Measurements from ENCODE around the gene ADGRA1. TPM values are rescaled to one million over a fixed set of nuclear protein-coding genes. Genes with fewer than 3 reads are reported as not detected.

The ADGRA1 gene
- total RNA-seq, 2 experiments from 2014 or later = not detected

- CTCF ChIA-PET = no interaction called here
- no peak overlapping the region for H3K4me3 Mint-ChIP-seq
- POLR2A ChIA-PET = no interaction called here
- no peaks in the 10 kb centered on the region for H3K36me3 Mint-ChIP-seq (ENCODE audit: low read depth)
- H3K4me1 Mint-ChIP-seq = no peaks in the 10 kb centered on the region
- intact Hi-C loops (cut with DNase I, micrococcal nuclease) = no loop called here
- peaks cover 14% of the 10 kb centered on the region for H3K27me3 Mint-ChIP-seq
- DNase-seq = no peak
- H3K9me3 Mint-ChIP-seq (ENCODE audit: low read depth) = no peaks in the 10 kb centered on the region
- no peak for ATAC-seq
- H3K27ac Mint-ChIP-seq = no peak overlapping the region
Measured at GRCh38 chr10:133090654-133091053, 2.9 kb downstream of the ADGRA1 start.

- ATAC-seq (no peak), DNase-seq (no peak)
- intact Hi-C loops (cut with DNase I, micrococcal nuclease) = no loop called here
- Mint-ChIP-seq H3K4me3 (no peak overlapping the region), H3K9me3 (ENCODE audit: low read depth) (no peaks in the 10 kb centered on the region), H3K4me1 (no peaks in the 10 kb centered on the region), H3K27me3 (peaks cover 14% of the 10 kb centered on the region), H3K36me3 (ENCODE audit: low read depth) (no peaks in the 10 kb centered on the region), H3K27ac (no peak overlapping the region)
- CTCF ChIA-PET = no interaction called here
- POLR2A ChIA-PET = no interaction called here
Measured at GRCh38 chr10:133091316-133091715, 3.6 kb downstream of the ADGRA1 start.

DNA sequence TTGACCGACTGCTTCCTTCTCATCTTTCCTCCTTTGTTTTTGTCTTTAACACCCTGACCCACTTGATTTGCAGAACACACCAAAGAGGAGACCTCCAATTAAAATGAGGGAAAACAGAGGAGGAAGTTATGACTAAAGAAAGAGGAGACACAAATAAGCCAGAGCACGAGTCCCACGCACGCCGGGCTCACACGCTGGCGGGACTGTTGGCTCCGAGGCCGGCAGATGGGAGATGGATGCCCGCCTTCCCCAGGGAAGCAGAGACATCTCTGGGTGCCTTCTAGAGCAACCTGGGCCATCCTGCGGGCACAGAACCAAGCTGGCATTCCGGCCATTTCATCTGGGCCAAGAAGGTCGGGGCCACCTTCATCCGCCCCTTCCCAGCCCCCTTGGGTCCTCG lies 5.6 kb downstream of the ADGRA1 start:
- Mint-ChIP-seq H3K9me3 (ENCODE audit: low read depth) (no peaks in the 10 kb centered on the region), H3K27me3 (peaks cover 9% of the 10 kb centered on the region), H3K4me1 (no peaks in the 10 kb centered on the region), H3K36me3 (ENCODE audit: low read depth) (no peaks in the 10 kb centered on the region), H3K4me3 (no peak overlapping the region), H3K27ac (no peak overlapping the region)
- no peak for ATAC-seq
- intact Hi-C loops (cut with DNase I, micrococcal nuclease) = no loop called here
- no peak for DNase-seq
- CTCF ChIA-PET = no interaction called here
- POLR2A ChIA-PET = no interaction called here

DNA sequence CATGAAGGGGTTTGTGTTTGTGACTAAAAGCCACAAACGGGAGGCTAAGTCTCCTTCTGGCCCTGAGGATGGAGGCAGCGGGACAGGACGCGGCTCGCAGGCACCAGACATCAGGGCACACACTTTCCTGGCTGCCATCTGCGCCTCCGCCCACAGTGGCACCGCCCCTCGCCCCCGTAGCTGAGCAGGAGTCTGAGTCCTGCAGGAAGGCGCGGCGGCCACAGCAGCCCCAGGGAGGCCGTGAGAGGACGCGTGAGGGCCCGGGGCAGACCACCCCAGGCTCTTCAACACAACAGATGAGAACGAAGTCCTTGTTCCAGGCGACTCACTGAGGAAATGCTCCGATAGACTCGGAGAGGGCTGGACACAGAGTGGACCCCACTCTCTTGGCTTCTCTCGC lies 6.6 kb downstream of the ADGRA1 start:
- DNase-seq (no peak), ATAC-seq (no peak)
- CTCF ChIA-PET = interaction anchor here (0.7 kb wide), 1 partner anchor 54 kb away, joined by 3 read pairs; no protein-coding TSS in a partner anchor
- no peaks in the 10 kb centered on the region for H3K9me3 Mint-ChIP-seq (ENCODE audit: low read depth)
- POLR2A ChIA-PET = no interaction called here
- no peaks in the 10 kb centered on the region for H3K4me1 Mint-ChIP-seq
- no peak overlapping the region for H3K27ac Mint-ChIP-seq
- no peaks in the 10 kb centered on the region for H3K36me3 Mint-ChIP-seq (ENCODE audit: low read depth)
- intact Hi-C loops (cut with DNase I, micrococcal nuclease) = no loop called here
- H3K27me3 Mint-ChIP-seq = peaks cover 5% of the 10 kb centered on the region
- no peak overlapping the region for H3K4me3 Mint-ChIP-seq

DNA sequence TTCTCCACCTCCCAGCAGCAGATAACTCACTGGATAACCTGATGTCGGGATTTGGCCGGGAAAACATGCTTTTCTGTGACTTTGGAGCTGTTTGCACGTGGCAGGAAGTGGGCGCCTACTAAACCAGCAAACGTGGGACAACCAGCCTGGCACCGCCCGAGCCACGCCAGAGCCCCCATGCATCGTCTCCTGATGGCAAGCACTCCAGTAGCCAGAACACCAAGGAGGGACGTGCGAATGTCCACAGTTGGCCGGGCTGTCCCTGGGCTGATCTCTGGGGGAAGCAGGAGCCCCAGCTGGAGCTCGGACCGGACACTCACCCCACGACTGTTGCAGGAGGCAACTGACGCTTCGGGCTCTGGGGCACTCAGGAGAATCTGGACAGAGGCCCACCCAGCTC lies 7.1 kb downstream of the ADGRA1 start:
- ATAC-seq (no peak), DNase-seq (no peak)
- ChIA-PET POLR2A (no interaction called here), CTCF (no interaction called here)
- intact Hi-C loops (cut with DNase I, micrococcal nuclease) = no loop called here
- H3K27ac Mint-ChIP-seq = no peak overlapping the region
- no peak overlapping the region for H3K4me3 Mint-ChIP-seq
- H3K4me1 Mint-ChIP-seq = no peaks in the 10 kb centered on the region
- H3K9me3 Mint-ChIP-seq (ENCODE audit: low read depth) = no peaks in the 10 kb centered on the region
- no peaks in the 10 kb centered on the region for H3K36me3 Mint-ChIP-seq (ENCODE audit: low read depth)
- peaks cover 2% of the 10 kb centered on the region for H3K27me3 Mint-ChIP-seq

- intact Hi-C loops (cut with DNase I, micrococcal nuclease) = no loop called here
- no peaks in the 10 kb centered on the region for H3K36me3 Mint-ChIP-seq (ENCODE audit: low read depth)
- H3K27me3 Mint-ChIP-seq = peaks cover 2% of the 10 kb centered on the region
- H3K4me1 Mint-ChIP-seq = no peaks in the 10 kb centered on the region
- no peak for DNase-seq
- no peak for ATAC-seq
- no peak overlapping the region for H3K4me3 Mint-ChIP-seq
- POLR2A ChIA-PET = no interaction called here
- H3K9me3 Mint-ChIP-seq (ENCODE audit: low read depth) = no peaks in the 10 kb centered on the region
- H3K27ac Mint-ChIP-seq = no peak overlapping the region
- CTCF ChIA-PET = no interaction called here
Measured at GRCh38 chr10:133095586-133095985, 7.9 kb downstream of the ADGRA1 start.

DNA sequence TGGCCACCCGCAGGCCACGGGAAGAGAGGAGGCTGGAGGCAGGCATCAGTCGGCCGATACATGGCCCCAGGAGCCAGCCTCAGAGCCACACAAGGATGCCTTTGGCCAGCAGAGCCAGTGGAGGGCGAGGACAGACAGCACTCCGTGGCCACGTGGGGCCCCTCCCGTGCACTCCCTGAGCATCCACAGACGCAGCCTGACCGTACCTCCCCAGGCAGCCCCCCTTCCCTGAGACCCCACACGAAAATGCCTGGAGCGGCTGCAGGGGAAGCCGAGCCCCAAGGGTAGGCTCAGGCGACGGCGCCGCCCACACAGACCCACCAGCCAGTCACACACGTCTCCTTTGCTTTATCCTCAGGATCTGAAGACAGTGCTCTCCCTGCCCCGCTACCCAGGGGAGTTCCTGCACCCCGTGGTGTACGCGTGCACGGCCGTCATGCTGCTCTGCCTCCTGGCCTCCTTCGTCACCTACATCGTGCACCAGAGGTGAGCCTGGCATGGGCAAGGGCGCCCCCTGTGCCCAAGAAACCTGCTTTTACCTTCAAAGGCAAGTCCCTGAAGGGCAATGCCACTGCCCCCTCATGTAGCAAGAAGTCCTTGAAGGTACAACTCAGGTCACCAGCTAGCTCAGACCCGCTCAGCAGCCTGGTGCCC lies 9.0 kb downstream of the ADGRA1 start:
- ChIA-PET POLR2A (no interaction called here), CTCF (no interaction called here)
- no peaks in the 10 kb centered on the region for H3K36me3 Mint-ChIP-seq (ENCODE audit: low read depth)
- no peak overlapping the region for H3K27ac Mint-ChIP-seq
- no peak overlapping the region for H3K4me3 Mint-ChIP-seq
- DNase-seq (peak; percentile 41), ATAC-seq (no peak)
- H3K9me3 Mint-ChIP-seq (ENCODE audit: low read depth) = no peaks in the 10 kb centered on the region
- peaks cover 1% of the 10 kb centered on the region for H3K4me1 Mint-ChIP-seq
- intact Hi-C loops (cut with DNase I, micrococcal nuclease) = no loop called here
- H3K27me3 Mint-ChIP-seq = peaks cover 5% of the 10 kb centered on the region

DNA sequence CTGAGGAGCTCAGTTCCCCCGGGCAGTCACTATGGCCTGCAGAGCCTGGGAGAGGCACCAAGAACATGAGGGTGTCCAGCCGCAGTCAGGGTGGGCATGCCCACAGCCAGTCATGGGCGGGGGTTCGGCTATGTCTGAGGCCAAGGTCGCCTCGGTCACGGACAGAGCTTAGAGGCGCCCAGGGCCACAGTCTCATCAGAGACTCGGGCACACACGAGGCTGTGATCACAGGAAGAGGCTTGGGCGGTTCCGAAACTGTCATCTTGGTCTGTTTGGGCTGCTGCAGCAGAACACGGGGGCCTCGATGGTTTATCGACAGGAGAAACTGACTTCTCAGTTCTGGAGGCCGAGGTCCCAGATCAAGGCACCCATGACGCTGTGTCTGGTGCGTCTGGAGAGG lies 9.7 kb downstream of the ADGRA1 start:
- Mint-ChIP-seq H3K27ac (no peak overlapping the region), H3K4me1 (peaks cover 3% of the 10 kb centered on the region), H3K27me3 (peaks cover 7% of the 10 kb centered on the region), H3K9me3 (ENCODE audit: low read depth) (no peaks in the 10 kb centered on the region), H3K36me3 (ENCODE audit: low read depth) (no peaks in the 10 kb centered on the region), H3K4me3 (no peak overlapping the region)
- POLR2A ChIA-PET = no interaction called here
- intact Hi-C loops (cut with DNase I, micrococcal nuclease) = no loop called here
- DNase-seq (no peak), ATAC-seq (no peak)
- CTCF ChIA-PET = no interaction called here

- Mint-ChIP-seq H3K4me3 (no peak overlapping the region), H3K27me3 (peaks cover 7% of the 10 kb centered on the region), H3K36me3 (ENCODE audit: low read depth) (no peaks in the 10 kb centered on the region), H3K4me1 (peaks cover 3% of the 10 kb centered on the region), H3K9me3 (ENCODE audit: low read depth) (no peaks in the 10 kb centered on the region), H3K27ac (no peak overlapping the region)
- no peak for ATAC-seq
- DNase-seq = no peak
- ChIA-PET POLR2A (no interaction called here), CTCF (no interaction called here)
- intact Hi-C loops (cut with DNase I, micrococcal nuclease) = no loop called here
Measured at GRCh38 chr10:133097961-133098360, 10.2 kb downstream of the ADGRA1 start.

GRCh38 chr10:133098426-133099124 lies 10.9 kb downstream of the ADGRA1 start:
- DNase-seq (no peak), ATAC-seq (no peak)
- peaks cover 3% of the 10 kb centered on the region for H3K4me1 Mint-ChIP-seq
- H3K36me3 Mint-ChIP-seq (ENCODE audit: low read depth) = no peaks in the 10 kb centered on the region
- intact Hi-C loops (cut with DNase I, micrococcal nuclease) = no loop called here
- no peak overlapping the region for H3K4me3 Mint-ChIP-seq
- ChIA-PET CTCF (no interaction called here), POLR2A (no interaction called here)
- H3K27me3 Mint-ChIP-seq = peaks cover 7% of the 10 kb centered on the region
- H3K27ac Mint-ChIP-seq = no peak overlapping the region
- H3K9me3 Mint-ChIP-seq (ENCODE audit: low read depth) = no peaks in the 10 kb centered on the region

GRCh38 chr10:133099571-133099970 lies 11.8 kb downstream of the ADGRA1 start:
- POLR2A ChIA-PET = no interaction called here
- H3K27me3 Mint-ChIP-seq = peaks cover 11% of the 10 kb centered on the region
- no peak overlapping the region for H3K4me3 Mint-ChIP-seq
- no peaks in the 10 kb centered on the region for H3K9me3 Mint-ChIP-seq (ENCODE audit: low read depth)
- no peak overlapping the region for H3K27ac Mint-ChIP-seq
- peaks cover 3% of the 10 kb centered on the region for H3K4me1 Mint-ChIP-seq
- ATAC-seq = no peak
- intact Hi-C loops (cut with DNase I, micrococcal nuclease) = no loop called here
- no peak for DNase-seq
- CTCF ChIA-PET = no interaction called here
- no peaks in the 10 kb centered on the region for H3K36me3 Mint-ChIP-seq (ENCODE audit: low read depth)

- Mint-ChIP-seq H3K9me3 (ENCODE audit: low read depth) (no peaks in the 10 kb centered on the region), H3K4me1 (peaks cover 3% of the 10 kb centered on the region), H3K4me3 (no peak overlapping the region), H3K27ac (no peak overlapping the region), H3K36me3 (ENCODE audit: low read depth) (no peaks in the 10 kb centered on the region), H3K27me3 (peaks cover 11% of the 10 kb centered on the region)
- intact Hi-C loops (cut with DNase I, micrococcal nuclease) = no loop called here
- CTCF ChIA-PET = no interaction called here
- DNase-seq (no peak), ATAC-seq (no peak)
- POLR2A ChIA-PET = interaction anchor here (0.6 kb wide), 1 partner anchor 43 kb away, joined by 10 read pairs; no protein-coding TSS in a partner anchor
Measured at GRCh38 chr10:133100186-133100585, 12.5 kb downstream of the ADGRA1 start.

Measured in activated CD4-positive, alpha-beta T cell treated with anti-CD3 and anti-CD28 coated beads for 36 hours (primary cell).